GM23338 (cell line): ENCODE data around the gene MT4. TPM values are rescaled to one million over a fixed set of nuclear protein-coding genes. Genes with fewer than 3 reads are reported as not detected.

Source experiments
- ATAC-seq: fragments of 200-7000 bp; cut with Tn5 transposase; 3 replicates; pipeline ENCODE4 v1.9.1; 2020
- DNase-seq: peaks from one replicate; pipeline ENCODE4 v3.0.0-alpha.2; 2015; ENCODE audit warnings: low spot score
- H2AFZ ChIP-seq: fragments of 200-600 bp; sonication (generic); 2 replicates; pipeline ENCODE4 v1.8.0; 2016; ENCODE audit warnings: antibody characterized with exemption, mild to moderate bottlenecking, moderate library complexity
- H3F3A ChIP-seq: fragments of 200-600 bp; sonication (generic); replicated peaks from 2 replicates; pipeline ENCODE4 v1.8.0; 2017; ENCODE audit warnings: antibody characterized with exemption, mixed run types, low read depth
- H3K27ac ChIP-seq: fragments of 200-600 bp; sonication (generic); 2 replicates; pipeline ENCODE4 v1.6.1; 2016; ENCODE audit warnings: low read depth
- H3K27me3 ChIP-seq: fragments of 200-600 bp; sonication (generic); 2 replicates; pipeline ENCODE4 v1.8.0; 2016; ENCODE audit warnings: mild to moderate bottlenecking, mixed run types, moderate library complexity; ENCODE audit not compliant: insufficient read depth
- H3K36me3 ChIP-seq: fragments of 200-600 bp; sonication (generic); 2 replicates; pipeline ENCODE4 v1.8.0; 2016; ENCODE audit warnings: mild to moderate bottlenecking; ENCODE audit not compliant: insufficient read depth
- H3K4me1 ChIP-seq: fragments of 200-600 bp; sonication (generic); 2 replicates; pipeline ENCODE4 v1.8.0; 2016; ENCODE audit warnings: mild to moderate bottlenecking, moderate library complexity; ENCODE audit not compliant: insufficient read depth
- H3K4me2 ChIP-seq: fragments of 200-600 bp; sonication (generic); 2 replicates; pipeline ENCODE4 v1.7.1; 2017; ENCODE audit warnings: mixed run types
- H3K4me3 ChIP-seq: fragments of 200-600 bp; sonication (generic); 2 replicates; pipeline ENCODE4 v1.6.1; 2016; ENCODE audit warnings: mixed run types
- H3K79me2 ChIP-seq: fragments of 200-600 bp; sonication (generic); replicated peaks from 2 replicates; pipeline ENCODE4 v1.8.0; 2017; ENCODE audit warnings: mild to moderate bottlenecking; ENCODE audit not compliant: insufficient read depth
- H3K9me2 ChIP-seq: fragments of 200-600 bp; sonication (generic); 2 replicates; pipeline ENCODE4 v1.8.0; 2017; ENCODE audit not compliant: insufficient read depth
- H4K20me1 ChIP-seq: fragments of 200-600 bp; sonication (generic); replicated peaks from 2 replicates; pipeline ENCODE4 v1.8.0; 2017; ENCODE audit warnings: mild to moderate bottlenecking; ENCODE audit not compliant: insufficient read depth
- H3K27ac Mint-ChIP-seq: 2 replicates; pipeline ENCODE4 v1.8.0; 2020; ENCODE audit warnings: inconsistent platforms, mild to moderate bottlenecking, moderate library complexity, mixed read lengths
- H3K27me3 Mint-ChIP-seq: 3 replicates; pipeline ENCODE4 v1.8.0; 2022; ENCODE audit warnings: low read depth, mild to moderate bottlenecking, moderate library complexity, mixed read lengths, inconsistent platforms; ENCODE audit not compliant: insufficient read depth, poor library complexity
- H3K36me3 Mint-ChIP-seq: 3 replicates; pipeline ENCODE4 v1.8.0; 2021; ENCODE audit warnings: low read depth, mild to moderate bottlenecking, inconsistent platforms, moderate library complexity, mixed read lengths
- H3K4me1 Mint-ChIP-seq: 3 replicates; pipeline ENCODE4 v1.8.0; 2020; ENCODE audit warnings: mild to moderate bottlenecking, inconsistent platforms, mixed read lengths
- H3K4me3 Mint-ChIP-seq: 3 replicates; pipeline ENCODE4 v1.8.0; 2021; ENCODE audit warnings: moderate library complexity, mild to moderate bottlenecking, inconsistent platforms, mixed read lengths
- H3K9me3 Mint-ChIP-seq: 3 replicates; pipeline ENCODE4 v1.8.0; 2020; ENCODE audit warnings: moderate library complexity, mild to moderate bottlenecking, inconsistent platforms, mixed read lengths
- CREB1 ChIP-seq: fragments of 250-450 bp; sonication (Bioruptor Pico); IDR thresholded peaks from 2 replicates; pipeline ENCODE4 v1.5.0; 2020; ENCODE audit warnings: low read depth, mild to moderate bottlenecking, moderate library complexity
- CTCF ChIP-seq, 2 experiments: fragments of 200-600 bp in 1 of 2; sonication (generic) in 1 of 2; conservative IDR thresholded peaks; 2 replicates each; pipeline versions ENCODE4 v1.5.1 to v1.6.1; 2016 to 2017; ENCODE audit warnings: antibody characterized with exemption in 2 of 2, low read depth in 2 of 2, mild to moderate bottlenecking in 2 of 2, moderate library complexity in 1 of 2
- EZH2 ChIP-seq: fragments of 200-600 bp; sonication (generic); IDR thresholded peaks from one replicate; pipeline ENCODE4 v1.8.0; 2017; ENCODE audit warnings: antibody characterized with exemption, mild to moderate bottlenecking, low read depth; ENCODE audit not compliant: unreplicated experiment
- EZH2phosphoT487 ChIP-seq: fragments of 200-600 bp; sonication (generic); IDR thresholded peaks from one replicate; pipeline ENCODE4 v1.8.1; 2018; ENCODE audit warnings: antibody characterized with exemption; ENCODE audit not compliant: unreplicated experiment
- JUNB ChIP-seq: IDR thresholded peaks from one replicate; pipeline ENCODE4 v1.6.1; 2016; ENCODE audit warnings: antibody characterized with exemption; ENCODE audit not compliant: unreplicated experiment
- NANOG ChIP-seq: IDR thresholded peaks from 2 replicates; pipeline ENCODE4 v1.6.1; 2016; ENCODE audit warnings: antibody characterized with exemption, borderline replicate concordance
- REST ChIP-seq: IDR thresholded peaks from one replicate; pipeline ENCODE4 v1.6.1; 2018; ENCODE audit warnings: antibody characterized with exemption; ENCODE audit not compliant: unreplicated experiment
- STAT1 ChIP-seq: IDR thresholded peaks from one replicate; pipeline ENCODE4 v1.6.1; 2016; ENCODE audit warnings: antibody characterized with exemption; ENCODE audit not compliant: unreplicated experiment
- ZNF114 ChIP-seq: fragments of 250-450 bp; sonication (Bioruptor Pico); IDR thresholded peaks from 2 replicates; pipeline ENCODE4 v1.5.0; 2020; ENCODE audit warnings: mild to moderate bottlenecking, moderate library complexity
- ZNF331 ChIP-seq: fragments of 250-450 bp; sonication (Bioruptor Pico); IDR thresholded peaks from 2 replicates; pipeline ENCODE4 v1.5.0; 2020; ENCODE audit warnings: low read depth, mild to moderate bottlenecking, moderate library complexity
- polyA plus RNA-seq: library from polyadenylated mRNA; unstranded; fragments of >200 nt; fragmentation: Nextera tagmentation; extraction: Ambion mirVana; gene quantifications from 2 replicates; pipeline ENCODE4 v1.2.1, GENCODE V29; 2016
- total RNA-seq: library from RNA; depleted of rRNA; stranded (reverse); fragments of >200 nt; shearing (Covaris generic); gene quantifications from 2 replicates; pipeline ENCODE4 v1.2.3, GENCODE V29; 2014

Gene MT4
- total and polyA plus RNA-seq, 2 experiments from 2014 or later = not detected

GRCh38 chr16:56571525-56571924 is 6.7 kb downstream of the MT4 start:
- Mint-ChIP-seq H3K9me3 (no peaks in the 10 kb centered on the region; the same call in 1 of the 3 replicates), H3K4me1 (no peaks in the 10 kb centered on the region; the same call in 2 of the 3 replicates), H3K4me3 (no peak overlapping the region), H3K36me3 (no peaks in the 10 kb centered on the region; the same call in 2 of the 3 replicates), H3K27me3 (peaks cover 3% of the 10 kb centered on the region), H3K27ac (no peak overlapping the region)
- Histone ChIP-seq H4K20me1 (no peaks in the 10 kb centered on the region), H3K4me2 (no peak overlapping the region), H3F3A (no peaks in the 10 kb centered on the region), H3K4me1 (no peaks in the 10 kb centered on the region), H2AFZ (no peak overlapping the region), H3K36me3 (no peaks in the 10 kb centered on the region), H3K27me3 (no peaks in the 10 kb centered on the region), H3K9me2 (no peaks in the 10 kb centered on the region), H3K4me3 (no peak overlapping the region), H3K79me2 (no peaks in the 10 kb centered on the region), H3K27ac (no peak overlapping the region)
- DNase-seq (no peak), ATAC-seq (no peak)
- TF ChIP-seq JUNB = no peak
- no peak for TF ChIP-seq EZH2
- TF ChIP-seq NANOG = no peak
- TF ChIP-seq ZNF114 = no peak
- TF ChIP-seq STAT1 = no peak
- no peak for TF ChIP-seq CREB1
- TF ChIP-seq ZNF331 = no peak
- no peak for TF ChIP-seq CTCF (conservative IDR thresholded peaks at IDR 0.05; ENCODE audit: low read depth in 2 of 2)

GRCh38 chr16:56574625-56575024 is 9.8 kb downstream of the MT4 start:
- no peaks in the 10 kb centered on the region for H3K9me2 ChIP-seq
- no peak overlapping the region for H3K4me2 ChIP-seq
- peaks cover 2% of the 10 kb centered on the region; the same call in 2 of the 3 replicates for H3K36me3 Mint-ChIP-seq
- H3K4me3 Mint-ChIP-seq = no peak overlapping the region
- no peaks in the 10 kb centered on the region; the same call in 2 of the 3 replicates for H3K4me1 Mint-ChIP-seq
- DNase-seq (no peak), ATAC-seq (no peak)
- H3K27me3 Mint-ChIP-seq = peaks cover 3% of the 10 kb centered on the region
- no peak overlapping the region for H2AFZ ChIP-seq
- H3K36me3 ChIP-seq = no peaks in the 10 kb centered on the region
- no peaks in the 10 kb centered on the region for H4K20me1 ChIP-seq
- H3K27me3 ChIP-seq = no peaks in the 10 kb centered on the region
- TF ChIP-seq STAT1 (no peak), CTCF (conservative IDR thresholded peaks at IDR 0.05; ENCODE audit: low read depth in 2 of 2) (no peak), REST (no peak), ZNF331 (no peak), EZH2 (no peak), ZNF114 (no peak), EZH2phosphoT487 (no peak), CREB1 (no peak), NANOG (no peak)
- H3K9me3 Mint-ChIP-seq = peaks cover 4% of the 10 kb centered on the region; the same call in 2 of the 3 replicates
- no peaks in the 10 kb centered on the region for H3K79me2 ChIP-seq
- H3K4me1 ChIP-seq = no peaks in the 10 kb centered on the region
- no peak overlapping the region for H3K27ac ChIP-seq
- H3K4me3 ChIP-seq = no peak overlapping the region
- no peaks in the 10 kb centered on the region for H3F3A ChIP-seq
- no peak overlapping the region for H3K27ac Mint-ChIP-seq
